T-cell (primary cell): ENCODE data around the gene ALCAM. TPM values are rescaled to one million over a fixed set of nuclear protein-coding genes. Genes with fewer than 3 reads are reported as not detected.

Source experiments
- ATAC-seq, 4 experiments: fragments of 200-7000 bp in 3 of 4; fragments of 150-1000 bp in 1 of 4; cut with Tn5 transposase; replicated peaks in 1 of 4; 1 replicate in 3 of 4; 2 replicates in 1 of 4; pipeline ENCODE4 v1.10.0; 2021; ENCODE audit warnings: moderate library complexity in 3 of 4, mild to moderate bottlenecking in 2 of 4, moderate number of reproducible peaks in 1 of 4
- CTCF ChIA-PET, 2 donors: fragments of 300-600 bp; sonication (Branson Sonifier 250); formaldehyde crosslinking; loops; one replicate each; lab custom pipeline; 2022; ENCODE audit warnings: antibody characterized with exemption in 2 of 2; lab: Charles Lee
- POLR2A ChIA-PET, 2 donors: fragments of 300-600 bp; sonication (Branson Sonifier 250); formaldehyde crosslinking; loops; one replicate each; lab custom pipeline; 2022; ENCODE audit warnings: antibody characterized with exemption in 2 of 2; lab: Charles Lee
- DNase-seq, 35 experiments: peaks; one replicate each; pipeline versions ENCODE4 v3.0.0 to v3.0.0-alpha.2; 2013 to 2023
- H3K27ac ChIP-seq: one replicate; pipeline ENCODE4 v1.5.1; 2013; ENCODE audit warnings: low read length
- H3K27me3 ChIP-seq, 2 experiments: replicated peaks in 1 of 2; 1 replicate in 1 of 2; 2 replicates in 1 of 2; pipeline versions ENCODE4 v1.6.1 to v1.7.0; 2013; ENCODE audit warnings: low read length in 1 of 2, mixed read lengths in 1 of 2; ENCODE audit not compliant: control insufficient read depth in 2 of 2, insufficient read depth in 2 of 2; ENCODE audit errors: extremely low read depth in 1 of 2
- H3K36me3 ChIP-seq, 2 donors: 1 replicate in 1 of 2; 2 replicates in 1 of 2; pipeline versions ENCODE4 v1.6.1 to v1.7.0; 2013; ENCODE audit warnings: low read length in 1 of 2; ENCODE audit not compliant: control insufficient read depth in 2 of 2, insufficient read depth in 1 of 2; ENCODE audit errors: extremely low read depth in 1 of 2
- H3K4me1 ChIP-seq, 2 experiments: 1 replicate in 1 of 2; 2 replicates in 1 of 2; pipeline versions ENCODE4 v1.6.1 to v1.7.0; 2013; ENCODE audit warnings: low read length in 2 of 2, mixed read lengths in 1 of 2; ENCODE audit not compliant: insufficient read depth in 2 of 2, control insufficient read depth in 1 of 2; ENCODE audit errors: extremely low read depth in 1 of 2
- H3K4me3 ChIP-seq, 2 donors: 1 replicate in 1 of 2; 2 replicates in 1 of 2; pipeline versions ENCODE4 v1.5.1 to v1.7.0; 2013; ENCODE audit warnings: mild to moderate bottlenecking in 2 of 2, low read length in 1 of 2, moderate library complexity in 1 of 2; ENCODE audit not compliant: control insufficient read depth in 1 of 2; ENCODE audit errors: extremely low read depth in 1 of 2
- H3K9me3 ChIP-seq: 2 replicates; pipeline ENCODE4 v1.7.0; 2013
- H3K27ac Mint-ChIP-seq, 2 donors: one replicate each; pipeline ENCODE4 v1.8.0; 2020 to 2021; ENCODE audit warnings: mild to moderate bottlenecking in 2 of 2, mixed read lengths in 2 of 2
- H3K27me3 Mint-ChIP-seq, 2 donors: one replicate each; pipeline ENCODE4 v1.8.0; 2021 to 2022; ENCODE audit warnings: mixed read lengths in 2 of 2
- H3K36me3 Mint-ChIP-seq: one replicate; pipeline ENCODE4 v1.8.0; 2021; ENCODE audit warnings: mixed read lengths
- H3K4me1 Mint-ChIP-seq, 3 donors: one replicate each; pipeline ENCODE4 v1.8.0; 2020 to 2022; ENCODE audit warnings: mixed read lengths in 3 of 3, mild to moderate bottlenecking in 1 of 3
- H3K4me3 Mint-ChIP-seq, 3 donors: one replicate each; pipeline ENCODE4 v1.8.0; 2020 to 2022; ENCODE audit warnings: mild to moderate bottlenecking in 3 of 3, mixed read lengths in 3 of 3, moderate library complexity in 3 of 3
- H3K9me3 Mint-ChIP-seq, 3 donors: one replicate each; pipeline ENCODE4 v1.8.0; 2020 to 2022; ENCODE audit warnings: mixed read lengths in 3 of 3
- WGBS: methylation state at CpG from one replicate; pipeline ENCODE4 v1.1.5; 2013; ENCODE audit warnings: missing lambda C conversion rate; ENCODE audit not compliant: insufficient coverage; 5-methylcytosine and 5-hydroxymethylcytosine counted together
- total RNA-seq, 35 experiments: library from RNA in 6 of 35; stranded (reverse) in 6 of 35; fragments of 120-200 nt in 1 of 35; gene quantifications; one replicate each; pipeline versions ENCODE4 v1.2.1 to v1.2.4 and lab custom pipeline; 2013 to 2026

ALCAM gene
- total RNA-seq, 5 donors from 2014 or later (not counting 1 experiment from before 2014, with no cell fraction given) = 3.4 to 6.2 (median 4.6) TPM

GRCh38 chr3:105515372-105515771 lies 148.7 kb downstream of the ALCAM start:
- no peak overlapping the region for H3K27ac Mint-ChIP-seq
- H3K36me3 Mint-ChIP-seq = no peaks in the 10 kb centered on the region
- Histone ChIP-seq H3K4me3 (no peak overlapping the region), H3K9me3 (no peaks in the 10 kb centered on the region), H3K36me3 (no peaks in the 10 kb centered on the region), H3K4me1 (no peaks in the 10 kb centered on the region), H3K27ac (no peak overlapping the region), H3K27me3 (no peaks in the 10 kb centered on the region)
- H3K4me3 Mint-ChIP-seq = no peak overlapping the region
- CTCF ChIA-PET = no interaction called here
- POLR2A ChIA-PET = no interaction called here
- H3K27me3 Mint-ChIP-seq = no peaks in the 10 kb centered on the region
- peaks cover 3 to 5% (median 3%) of the 10 kb centered on the region in 3 donors for H3K4me1 Mint-ChIP-seq
- no peaks in the 10 kb centered on the region for H3K9me3 Mint-ChIP-seq
- DNase-seq (no peak), ATAC-seq (no peak)
- no CpG with 5 or more reads among the region's 2 CpGs for WGBS

DNA sequence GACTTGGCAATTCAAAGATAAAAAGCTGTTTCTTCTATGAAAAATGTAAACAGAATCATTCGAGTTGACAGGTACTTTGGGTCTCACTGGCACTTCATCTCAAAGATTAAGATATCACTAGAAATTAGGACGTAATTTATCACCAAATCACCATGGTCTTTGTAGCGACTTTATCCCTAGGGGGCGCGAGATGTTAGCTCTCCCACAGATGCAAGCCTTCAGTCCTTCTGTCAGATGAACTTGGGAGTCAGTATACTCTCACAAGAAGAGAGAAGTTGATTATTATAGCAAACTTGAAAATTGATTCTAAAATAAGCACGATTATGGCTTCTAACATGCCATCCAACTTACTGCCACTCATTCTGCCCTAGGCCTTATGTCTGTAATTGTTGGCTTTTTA lies 150.3 kb downstream of the ALCAM start:
- Mint-ChIP-seq H3K36me3 (no peaks in the 10 kb centered on the region), H3K9me3 (no peaks in the 10 kb centered on the region), H3K4me3 (no peak overlapping the region), H3K4me1 (peaks cover 3 to 5% (median 3%) of the 10 kb centered on the region in 3 donors), H3K27me3 (no peaks in the 10 kb centered on the region), H3K27ac (no peak overlapping the region)
- Histone ChIP-seq H3K27ac (no peak overlapping the region), H3K4me1 (no peaks in the 10 kb centered on the region), H3K27me3 (no peaks in the 10 kb centered on the region), H3K4me3 (no peak overlapping the region), H3K36me3 (no peaks in the 10 kb centered on the region), H3K9me3 (no peaks in the 10 kb centered on the region)
- ChIA-PET POLR2A (interaction anchor here in 1 of 2 donors (0.6 kb wide), 1 partner anchor 17 kb away, joined by 3 read pairs; no protein-coding TSS in a partner anchor), CTCF (interaction anchor here in 1 of 2 donors (1.2 kb wide), 1 partner anchor 13 kb away, joined by 5 read pairs; no protein-coding TSS in a partner anchor)
- ATAC-seq (no peak), DNase-seq (no peak)
- no CpG with 5 or more reads among the region's 6 CpGs for WGBS

- Histone ChIP-seq H3K9me3 (no peaks in the 10 kb centered on the region), H3K27ac (no peak overlapping the region), H3K4me1 (no peaks in the 10 kb centered on the region), H3K36me3 (no peaks in the 10 kb centered on the region), H3K4me3 (no peak overlapping the region), H3K27me3 (no peaks in the 10 kb centered on the region)
- POLR2A ChIA-PET = no interaction called here
- CTCF ChIA-PET = interaction anchor here (0.7 to 2.4 kb wide), 6 partner anchors 9 to 956 kb away, joined by 3 to 6 read pairs (median 5); no protein-coding TSS in a partner anchor
- H3K27me3 Mint-ChIP-seq = no peaks in the 10 kb centered on the region
- H3K4me1 Mint-ChIP-seq = peaks cover 3 to 5% (median 3%) of the 10 kb centered on the region in 3 donors
- H3K9me3 Mint-ChIP-seq = no peaks in the 10 kb centered on the region
- no peak for DNase-seq
- no peak overlapping the region for H3K4me3 Mint-ChIP-seq
- ATAC-seq = no peak
- no peaks in the 10 kb centered on the region for H3K36me3 Mint-ChIP-seq
- H3K27ac Mint-ChIP-seq = no peak overlapping the region
These were observed 151.5 kb downstream of the ALCAM start for GRCh38 chr3:105518203-105518602.

DNA sequence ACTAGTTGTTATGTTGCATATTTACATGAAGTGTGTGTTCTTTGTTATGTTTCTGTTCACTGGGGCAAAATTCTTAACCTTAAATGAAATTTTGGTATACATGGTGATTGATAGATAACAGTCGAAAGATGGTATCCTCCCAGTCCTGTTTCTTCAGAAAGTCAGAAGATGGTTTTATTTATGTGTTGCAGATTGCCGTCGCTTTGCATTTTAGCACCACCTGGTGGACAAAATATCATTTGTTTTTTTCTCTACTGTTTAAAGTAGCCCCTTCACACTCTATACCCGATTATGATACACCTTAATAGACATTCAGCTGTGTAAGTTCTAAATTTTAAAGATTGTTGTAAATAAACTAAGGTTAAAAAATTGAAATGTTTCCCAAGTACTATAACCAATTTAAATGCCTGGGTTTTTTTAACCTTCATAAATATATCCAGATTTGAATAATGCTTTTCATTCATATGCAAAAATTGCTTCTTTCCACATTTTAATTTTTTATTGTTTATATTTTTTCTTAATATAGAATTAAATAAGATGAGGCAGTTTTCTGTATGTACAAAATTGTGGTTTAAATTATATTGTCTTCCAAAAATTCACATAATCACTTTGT lies 152.2 kb downstream of the ALCAM start:
- no peaks in the 10 kb centered on the region for H3K27me3 ChIP-seq
- no peaks in the 10 kb centered on the region for H3K9me3 Mint-ChIP-seq
- H3K4me1 Mint-ChIP-seq = peaks cover 3 to 5% (median 3%) of the 10 kb centered on the region in 3 donors
- POLR2A ChIA-PET = no interaction called here
- H3K27ac ChIP-seq = no peak overlapping the region
- no peaks in the 10 kb centered on the region for H3K4me1 ChIP-seq
- CTCF ChIA-PET = interaction anchor here (0.5 to 2.4 kb wide), 8 partner anchors 8 to 953 kb away, joined by 3 to 6 read pairs (median 3); partner anchors contain the start of gene ALCAM (in 1 of the 2)
- no peaks in the 10 kb centered on the region for H3K9me3 ChIP-seq
- H3K4me3 Mint-ChIP-seq = no peak overlapping the region
- ATAC-seq (peak; percentile 60 to 74 (median 70)), DNase-seq (peak in 9 of 35 experiments; percentile 3 to 75 (median 6))
- no peaks in the 10 kb centered on the region for H3K36me3 ChIP-seq
- H3K27me3 Mint-ChIP-seq = no peaks in the 10 kb centered on the region
- no peak overlapping the region for H3K27ac Mint-ChIP-seq
- no peak overlapping the region for H3K4me3 ChIP-seq
- no peaks in the 10 kb centered on the region for H3K36me3 Mint-ChIP-seq
- WGBS = no CpG with 5 or more reads among the region's 4 CpGs

GRCh38 chr3:105521770-105522169 lies 155.1 kb downstream of the ALCAM start:
- Histone ChIP-seq H3K4me1 (no peaks in the 10 kb centered on the region), H3K9me3 (no peaks in the 10 kb centered on the region), H3K27ac (no peak overlapping the region), H3K4me3 (no peak overlapping the region), H3K27me3 (no peaks in the 10 kb centered on the region), H3K36me3 (no peaks in the 10 kb centered on the region)
- H3K4me3 Mint-ChIP-seq = no peak overlapping the region
- ChIA-PET POLR2A (no interaction called here), CTCF (no interaction called here)
- DNase-seq (no peak), ATAC-seq (no peak)
- H3K27ac Mint-ChIP-seq = no peak overlapping the region
- no peaks in the 10 kb centered on the region for H3K9me3 Mint-ChIP-seq
- peaks cover 5 to 13% (median 5%) of the 10 kb centered on the region in 3 donors for H3K4me1 Mint-ChIP-seq
- H3K27me3 Mint-ChIP-seq = no peaks in the 10 kb centered on the region
- WGBS = no CpG with 5 or more reads among the region's 2 CpGs
- peaks cover 4% of the 10 kb centered on the region for H3K36me3 Mint-ChIP-seq

- peaks cover 4% of the 10 kb centered on the region for H3K36me3 Mint-ChIP-seq
- H3K27me3 Mint-ChIP-seq = no peaks in the 10 kb centered on the region
- Histone ChIP-seq H3K36me3 (no peaks in the 10 kb centered on the region), H3K4me1 (no peaks in the 10 kb centered on the region), H3K27ac (no peak overlapping the region), H3K27me3 (no peaks in the 10 kb centered on the region), H3K9me3 (no peaks in the 10 kb centered on the region), H3K4me3 (no peak overlapping the region)
- DNase-seq (no peak), ATAC-seq (no peak)
- ChIA-PET POLR2A (no interaction called here), CTCF (no interaction called here)
- no peak overlapping the region for H3K27ac Mint-ChIP-seq
- WGBS = no CpG with 5 or more reads among the region's 1 CpG
- H3K9me3 Mint-ChIP-seq = no peaks in the 10 kb centered on the region
- peaks cover 5 to 18% (median 12%) of the 10 kb centered on the region in 3 donors for H3K4me1 Mint-ChIP-seq
- no peak overlapping the region for H3K4me3 Mint-ChIP-seq
These were observed 156.8 kb downstream of the ALCAM start for GRCh38 chr3:105523501-105523900.
